Panc1 (cell line): ENCODE measurements around the gene SARNP. TPM values are rescaled to one million over a fixed set of nuclear protein-coding genes. Genes with fewer than 3 reads are reported as not detected.

ENCODE experiments used
- ATAC-seq: fragments of 200-7000 bp; cut with Tn5 transposase; 2 replicates; pipeline ENCODE4 v1.9.1; 2020; ENCODE audit warnings: mild to moderate bottlenecking, moderate library complexity
- BruUV-seq: library from RNA; stranded (reverse); fragments of 400-500 nt; replicated peaks from 2 replicates; lab custom pipeline; 2021; lab: Mats Ljungman, UMichigan
- CTCF ChIA-PET: fragments of 300-600 bp; sonication (Branson Sonifier 250); formaldehyde crosslinking; loops from one replicate; lab custom pipeline; 2022; ENCODE audit warnings: antibody characterized with exemption; lab: Charles Lee
- POLR2A ChIA-PET: fragments of 300-600 bp; sonication (Branson Sonifier 250); formaldehyde crosslinking; loops from one replicate; lab custom pipeline; 2022; ENCODE audit warnings: antibody characterized with exemption; lab: Charles Lee
- DNase-seq: peaks from one replicate; pipeline ENCODE4 v3.0.0-alpha.2; 2010; ENCODE audit warnings: low read depth, low spot score
- H3K27ac ChIP-seq: 2 replicates; pipeline ENCODE4 v1.5.1; 2011; ENCODE audit warnings: mild to moderate bottlenecking, low read length, inconsistent platforms
- H3K27me3 ChIP-seq: fragments of 200-500 bp; sonication (Bioruptor generic); 2 replicates; pipeline ENCODE4 v1.6.0; 2014; ENCODE audit warnings: low read length, inconsistent platforms; ENCODE audit not compliant: control insufficient read depth, insufficient read depth
- H3K36me3 ChIP-seq: fragments of 200-500 bp; sonication (Bioruptor generic); 2 replicates; pipeline ENCODE4 v1.5.1; 2014; ENCODE audit warnings: inconsistent platforms, mild to moderate bottlenecking, low read length, moderate library complexity; ENCODE audit not compliant: control insufficient read depth, insufficient read depth
- H3K4me1 ChIP-seq: 2 replicates; pipeline ENCODE4 v1.5.1; 2011; ENCODE audit warnings: inconsistent platforms, mild to moderate bottlenecking, low read length, moderate library complexity; ENCODE audit not compliant: control insufficient read depth, insufficient read depth
- H3K4me3 ChIP-seq, 2 experiments: 2 replicates each; pipeline ENCODE4 v1.5.1; 2011 to 2012; ENCODE audit warnings: low read depth in 2 of 2, low read length in 2 of 2, mild to moderate bottlenecking in 2 of 2, inconsistent platforms in 1 of 2, moderate library complexity in 1 of 2
- H3K9me3 ChIP-seq: fragments of 200-500 bp; sonication (Bioruptor generic); 2 replicates; pipeline ENCODE4 v1.5.1; 2014; ENCODE audit warnings: low read depth, mild to moderate bottlenecking, inconsistent platforms, low read length, moderate library complexity; ENCODE audit not compliant: control insufficient read depth, insufficient read depth
- POLR2AphosphoS5 ChIP-seq: IDR thresholded peaks from 2 replicates; pipeline ENCODE4 v1.6.1; 2012; ENCODE audit warnings: mild to moderate bottlenecking, low read depth, low read length, moderate library complexity
- SIN3A ChIP-seq: IDR thresholded peaks from 2 replicates; pipeline ENCODE4 v1.6.1; 2012; ENCODE audit warnings: low read depth, mild to moderate bottlenecking, low read length, moderate library complexity, borderline replicate concordance; ENCODE audit not compliant: insufficient read depth
- TCF7L2 ChIP-seq: IDR thresholded peaks from 2 replicates; pipeline ENCODE4 v1.6.1; 2011; ENCODE audit warnings: mild to moderate bottlenecking, low read depth, low read length, inconsistent platforms
- in situ Hi-C: cut with HindIII; loops from 2 replicates; pipeline ENCODE4 v1.10.0; 2016; ENCODE audit warnings: low sequenced_read_pairs, low pct_unique_long_range_greater_than_20kb
- intact Hi-C: fragments of 100-400 bp; cut with micrococcal nuclease; formaldehyde crosslinking; loops from one replicate; pipeline ENCODE4 v1.10.0; 2022; ENCODE audit not compliant: unreplicated experiment
- total RNA-seq: library from RNA; stranded (reverse); gene quantifications from one replicate; pipeline ENCODE4 v1.2.1, GENCODE V29; 2021; ENCODE audit not compliant: unreplicated experiment
- TF ChIP-seq, protein P1 (sequence below): fragments of 450-650 bp; IDR thresholded peaks from 2 replicates; pipeline ENCODE4 v1.5.1; 2017; ENCODE audit warnings: mild to moderate bottlenecking
- TF ChIP-seq, protein P2 (sequence below), 2 experiments: IDR thresholded peaks; 2 replicates each; pipeline ENCODE4 v1.6.1; 2011 to 2012; ENCODE audit warnings: low read depth in 2 of 2, control low read depth in 1 of 2, low read length in 1 of 2, mild to moderate bottlenecking in 1 of 2, moderate library complexity in 1 of 2; ENCODE audit not compliant: insufficient read depth in 1 of 2

SARNP gene
- total RNA-seq, 1 experiment from 2014 or later = 69.3 TPM

DNA sequence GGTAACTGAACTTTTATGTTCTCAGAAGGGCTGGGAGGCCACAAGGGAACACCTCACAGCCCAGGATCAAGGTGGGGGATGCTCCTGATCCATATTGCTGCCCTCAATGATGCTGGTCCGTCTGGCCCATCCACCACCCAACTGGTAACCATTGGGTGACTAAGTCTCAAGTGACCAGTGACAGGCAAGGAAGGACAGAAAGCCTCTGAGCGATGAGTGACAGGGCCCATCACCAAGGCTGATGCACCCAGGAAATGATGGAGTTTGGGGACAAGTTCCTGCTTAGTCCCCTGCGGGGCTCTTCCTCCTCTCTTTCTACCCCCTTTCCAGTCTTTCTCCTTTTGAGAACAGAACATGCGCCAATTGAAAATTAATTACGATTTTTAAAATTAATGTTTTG, 27.8 kb upstream of the SARNP start:
- Histone ChIP-seq H3K36me3 (no peaks in the 10 kb centered on the region), H3K9me3 (no peaks in the 10 kb centered on the region), H3K4me1 (no peaks in the 10 kb centered on the region), H3K27me3 (no peaks in the 10 kb centered on the region; the same call in 1 of the 2 replicates), H3K4me3 (no peak overlapping the region), H3K27ac (no peak overlapping the region)
- TF ChIP-seq, protein P1, sequence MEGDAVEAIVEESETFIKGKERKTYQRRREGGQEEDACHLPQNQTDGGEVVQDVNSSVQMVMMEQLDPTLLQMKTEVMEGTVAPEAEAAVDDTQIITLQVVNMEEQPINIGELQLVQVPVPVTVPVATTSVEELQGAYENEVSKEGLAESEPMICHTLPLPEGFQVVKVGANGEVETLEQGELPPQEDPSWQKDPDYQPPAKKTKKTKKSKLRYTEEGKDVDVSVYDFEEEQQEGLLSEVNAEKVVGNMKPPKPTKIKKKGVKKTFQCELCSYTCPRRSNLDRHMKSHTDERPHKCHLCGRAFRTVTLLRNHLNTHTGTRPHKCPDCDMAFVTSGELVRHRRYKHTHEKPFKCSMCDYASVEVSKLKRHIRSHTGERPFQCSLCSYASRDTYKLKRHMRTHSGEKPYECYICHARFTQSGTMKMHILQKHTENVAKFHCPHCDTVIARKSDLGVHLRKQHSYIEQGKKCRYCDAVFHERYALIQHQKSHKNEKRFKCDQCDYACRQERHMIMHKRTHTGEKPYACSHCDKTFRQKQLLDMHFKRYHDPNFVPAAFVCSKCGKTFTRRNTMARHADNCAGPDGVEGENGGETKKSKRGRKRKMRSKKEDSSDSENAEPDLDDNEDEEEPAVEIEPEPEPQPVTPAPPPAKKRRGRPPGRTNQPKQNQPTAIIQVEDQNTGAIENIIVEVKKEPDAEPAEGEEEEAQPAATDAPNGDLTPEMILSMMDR = no peak
- no peak for TF ChIP-seq POLR2AphosphoS5
- no peak for TF ChIP-seq SIN3A
- TF ChIP-seq, protein P2, sequence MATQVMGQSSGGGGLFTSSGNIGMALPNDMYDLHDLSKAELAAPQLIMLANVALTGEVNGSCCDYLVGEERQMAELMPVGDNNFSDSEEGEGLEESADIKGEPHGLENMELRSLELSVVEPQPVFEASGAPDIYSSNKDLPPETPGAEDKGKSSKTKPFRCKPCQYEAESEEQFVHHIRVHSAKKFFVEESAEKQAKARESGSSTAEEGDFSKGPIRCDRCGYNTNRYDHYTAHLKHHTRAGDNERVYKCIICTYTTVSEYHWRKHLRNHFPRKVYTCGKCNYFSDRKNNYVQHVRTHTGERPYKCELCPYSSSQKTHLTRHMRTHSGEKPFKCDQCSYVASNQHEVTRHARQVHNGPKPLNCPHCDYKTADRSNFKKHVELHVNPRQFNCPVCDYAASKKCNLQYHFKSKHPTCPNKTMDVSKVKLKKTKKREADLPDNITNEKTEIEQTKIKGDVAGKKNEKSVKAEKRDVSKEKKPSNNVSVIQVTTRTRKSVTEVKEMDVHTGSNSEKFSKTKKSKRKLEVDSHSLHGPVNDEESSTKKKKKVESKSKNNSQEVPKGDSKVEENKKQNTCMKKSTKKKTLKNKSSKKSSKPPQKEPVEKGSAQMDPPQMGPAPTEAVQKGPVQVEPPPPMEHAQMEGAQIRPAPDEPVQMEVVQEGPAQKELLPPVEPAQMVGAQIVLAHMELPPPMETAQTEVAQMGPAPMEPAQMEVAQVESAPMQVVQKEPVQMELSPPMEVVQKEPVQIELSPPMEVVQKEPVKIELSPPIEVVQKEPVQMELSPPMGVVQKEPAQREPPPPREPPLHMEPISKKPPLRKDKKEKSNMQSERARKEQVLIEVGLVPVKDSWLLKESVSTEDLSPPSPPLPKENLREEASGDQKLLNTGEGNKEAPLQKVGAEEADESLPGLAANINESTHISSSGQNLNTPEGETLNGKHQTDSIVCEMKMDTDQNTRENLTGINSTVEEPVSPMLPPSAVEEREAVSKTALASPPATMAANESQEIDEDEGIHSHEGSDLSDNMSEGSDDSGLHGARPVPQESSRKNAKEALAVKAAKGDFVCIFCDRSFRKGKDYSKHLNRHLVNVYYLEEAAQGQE (IDR thresholded peaks at IDR 0.05; ENCODE audit: insufficient read depth in 1 of 2, low read depth in 2 of 2, low read length in 1 of 2) = no peak
- no peak for TF ChIP-seq TCF7L2
- intact Hi-C loops (no loop called here), in situ Hi-C loops (no loop called here)
- ATAC-seq (no peak), DNase-seq (no peak)
- BruUV-seq = no TSS peak
- ChIA-PET CTCF (interaction anchor here (0.5 kb wide), 2 partner anchors 82 to 122 kb away, joined by 5 to 8 read pairs; no protein-coding TSS in a partner anchor), POLR2A (no interaction called here)

DNA sequence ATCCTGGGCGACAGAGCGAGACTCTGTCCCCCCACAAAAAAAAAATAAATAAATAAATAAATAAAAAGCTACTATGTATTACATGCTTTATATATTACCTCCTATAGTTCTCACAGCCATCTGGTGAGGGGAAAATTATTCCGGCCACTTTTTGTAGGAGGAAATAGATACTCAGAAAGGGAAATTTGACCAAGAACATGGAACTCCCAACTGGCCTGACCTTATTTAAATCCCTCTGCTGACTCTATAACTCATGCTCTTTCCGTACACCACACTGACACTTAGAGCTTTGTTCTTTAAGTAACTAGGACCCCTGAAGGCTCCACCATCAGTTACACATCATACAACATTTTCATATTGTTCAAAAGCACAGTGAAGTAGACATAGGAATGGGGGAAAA, 27.4 kb upstream of the SARNP start:
- ATAC-seq (no peak), DNase-seq (no peak)
- TF ChIP-seq, protein P2 (IDR thresholded peaks at IDR 0.05; ENCODE audit: insufficient read depth in 1 of 2, low read depth in 2 of 2, low read length in 1 of 2) = no peak
- TF ChIP-seq TCF7L2 (no peak), POLR2AphosphoS5 (no peak), SIN3A (no peak)
- TF ChIP-seq, protein P1 = no peak
- no peaks in the 10 kb centered on the region for H3K27me3 ChIP-seq
- in situ Hi-C loops = no loop called here
- H3K9me3 ChIP-seq = no peaks in the 10 kb centered on the region
- BruUV-seq = no TSS peak
- ChIA-PET CTCF (no interaction called here), POLR2A (no interaction called here)
- no peaks in the 10 kb centered on the region for H3K36me3 ChIP-seq
- H3K27ac ChIP-seq = no peak overlapping the region
- no peaks in the 10 kb centered on the region for H3K4me1 ChIP-seq
- intact Hi-C loops = no loop called here
- no peak overlapping the region for H3K4me3 ChIP-seq
